SK-N-SH (cell line): ENCODE data around the gene TRRAP.

Source experiments
- EZH2phosphoT487 ChIP-seq: fragments of 200-600 bp; sonication (generic); IDR thresholded peaks from 2 replicates; pipeline ENCODE4 v1.6.1; 2017; ENCODE audit warnings: low read depth, mixed run types, mild to moderate bottlenecking, antibody characterized with exemption, moderate library complexity, borderline replicate concordance
- MEF2A ChIP-seq: IDR thresholded peaks from 2 replicates; pipeline ENCODE4 v1.4.0; 2012; ENCODE audit warnings: low read depth, borderline replicate concordance
- MXI1 ChIP-seq: IDR thresholded peaks from 2 replicates; pipeline ENCODE4 v1.6.1; 2012; ENCODE audit warnings: mild to moderate bottlenecking, low read depth, low read length, improper control_type of control experiment
- NFIC ChIP-seq: IDR thresholded peaks from 2 replicates; pipeline ENCODE4 v1.4.0; 2012; ENCODE audit warnings: borderline replicate concordance
- SMC3 ChIP-seq: IDR thresholded peaks from 2 replicates; pipeline ENCODE4 v1.6.1; 2012; ENCODE audit warnings: low read depth, low read length, improper control_type of control experiment
- TAF1 ChIP-seq: IDR thresholded peaks from 2 replicates; pipeline ENCODE4 v1.6.1; 2012; ENCODE audit warnings: low read depth, mild to moderate bottlenecking, low read length, moderate library complexity, borderline replicate concordance
- TF ChIP-seq, protein P1 (sequence below): fragments of 200-600 bp; sonication (generic); IDR thresholded peaks from 2 replicates; pipeline ENCODE4 v1.6.1; 2017; ENCODE audit warnings: antibody characterized with exemption, mild to moderate bottlenecking, moderate library complexity

DNA sequence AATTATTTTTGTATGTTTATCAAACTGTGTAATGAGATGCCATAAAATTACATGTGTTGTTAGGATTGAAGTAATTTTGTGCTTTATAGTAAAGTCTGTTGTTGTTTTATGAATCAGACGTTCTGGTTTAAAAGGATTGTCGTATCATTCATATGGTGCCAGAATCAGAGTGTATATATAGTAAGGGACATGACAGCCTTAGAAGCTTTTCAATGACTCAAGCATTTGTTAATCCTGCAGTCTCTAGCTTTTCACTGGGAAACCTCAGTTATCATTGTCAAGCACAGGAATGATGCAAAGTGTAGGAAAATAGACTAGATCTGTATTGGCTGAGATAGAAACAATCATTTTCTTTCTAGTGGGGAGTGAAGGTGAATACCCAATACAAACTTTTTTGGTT is 57.5 kb downstream of the TRRAP start:
- TF ChIP-seq NFIC (no peak), MXI1 (no peak), SMC3 (no peak), MEF2A (no peak), EZH2phosphoT487 (no peak), TAF1 (no peak)
- TF ChIP-seq, protein P1, sequence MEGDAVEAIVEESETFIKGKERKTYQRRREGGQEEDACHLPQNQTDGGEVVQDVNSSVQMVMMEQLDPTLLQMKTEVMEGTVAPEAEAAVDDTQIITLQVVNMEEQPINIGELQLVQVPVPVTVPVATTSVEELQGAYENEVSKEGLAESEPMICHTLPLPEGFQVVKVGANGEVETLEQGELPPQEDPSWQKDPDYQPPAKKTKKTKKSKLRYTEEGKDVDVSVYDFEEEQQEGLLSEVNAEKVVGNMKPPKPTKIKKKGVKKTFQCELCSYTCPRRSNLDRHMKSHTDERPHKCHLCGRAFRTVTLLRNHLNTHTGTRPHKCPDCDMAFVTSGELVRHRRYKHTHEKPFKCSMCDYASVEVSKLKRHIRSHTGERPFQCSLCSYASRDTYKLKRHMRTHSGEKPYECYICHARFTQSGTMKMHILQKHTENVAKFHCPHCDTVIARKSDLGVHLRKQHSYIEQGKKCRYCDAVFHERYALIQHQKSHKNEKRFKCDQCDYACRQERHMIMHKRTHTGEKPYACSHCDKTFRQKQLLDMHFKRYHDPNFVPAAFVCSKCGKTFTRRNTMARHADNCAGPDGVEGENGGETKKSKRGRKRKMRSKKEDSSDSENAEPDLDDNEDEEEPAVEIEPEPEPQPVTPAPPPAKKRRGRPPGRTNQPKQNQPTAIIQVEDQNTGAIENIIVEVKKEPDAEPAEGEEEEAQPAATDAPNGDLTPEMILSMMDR = no peak
